Esophagus squamous epithelium (tissue), 5 donors: ENCODE data around the gene TSLP. TPM values are rescaled to one million over a fixed set of nuclear protein-coding genes. Genes with fewer than 3 reads are reported as not detected.

Experiments used
- DNase-seq: peaks from one replicate; lab custom pipeline; 2025; lab: John Stamatoyannopoulos, UW
- H3K27ac ChIP-seq, 4 donors: fragments of 200-600 bp; sonication (generic); one replicate each; pipeline ENCODE4 v1.5.1; 2016 to 2019; ENCODE audit warnings: mild to moderate bottlenecking in 1 of 4
- H3K27me3 ChIP-seq, 4 donors: fragments of 200-600 bp; sonication (generic); 1 replicate in 3 of 4; 2 replicates in 1 of 4; pipeline versions ENCODE4 v1.5.1 to v1.6.0; 2017 to 2021; ENCODE audit warnings: antibody characterized with exemption in 1 of 4
- H3K36me3 ChIP-seq, 3 donors: fragments of 200-600 bp; sonication (generic); one replicate each; pipeline ENCODE4 v1.5.1; 2016 to 2019
- H3K4me1 ChIP-seq, 3 donors: fragments of 200-600 bp; sonication (generic); one replicate each; pipeline ENCODE4 v1.5.1; 2017 to 2019
- H3K4me3 ChIP-seq, 4 donors: fragments of 200-600 bp; sonication (generic); 1 replicate in 3 of 4; 2 replicates in 1 of 4; pipeline ENCODE4 v1.5.1; 2016 to 2019; ENCODE audit warnings: mild to moderate bottlenecking in 2 of 4, moderate library complexity in 1 of 4
- H3K9me3 ChIP-seq, 3 donors: fragments of 200-600 bp; sonication (generic); one replicate each; pipeline ENCODE4 v1.5.1; 2016 to 2019
- CTCF ChIP-seq, 6 experiments: fragments of 450-650 bp in 4 of 6; fragments of 200-600 bp in 2 of 6; sonication (generic) in 2 of 6; IDR thresholded peaks; one replicate each; pipeline ENCODE4 v1.5.1; 2016 to 2019; ENCODE audit warnings: antibody characterized with exemption in 6 of 6, mild to moderate bottlenecking in 4 of 6, moderate library complexity in 4 of 6
- POLR2A ChIP-seq, 4 donors: fragments of 450-650 bp; IDR thresholded peaks; one replicate each; pipeline ENCODE4 v1.6.1; 2017; ENCODE audit warnings: antibody characterized with exemption in 4 of 4, mild to moderate bottlenecking in 4 of 4, moderate library complexity in 3 of 4
- WGBS, 2 donors: methylation state at CpG; one replicate each; pipeline ENCODE4 v1.1.5; 2018; 5-methylcytosine and 5-hydroxymethylcytosine counted together
- intact Hi-C: fragments of 100-400 bp; cut with DNase I; formaldehyde crosslinking; loops from one replicate; pipeline ENCODE4 v1.15.0; 2022
- total RNA-seq, 4 donors: library from RNA; depleted of rRNA; stranded (reverse); fragments of >200 nt; gene quantifications; one replicate each; pipeline ENCODE4 v1.1.0, GENCODE V29; 2016
- donor health status: DM: yes; HTN: yes; CAD: no.

The TSLP gene
- total RNA-seq, 4 donors from 2014 or later, result 0.27 to 4.2 (median 1.6) TPM

- Histone ChIP-seq H3K36me3 (peaks cover 0 to 23% (median 0%) of the 10 kb centered on the region in 3 donors), H3K27ac (peak within 1 kb of the TSS; percentile 77 to 87 (median 82)), H3K27me3 (no peaks in the 10 kb centered on the region), H3K9me3 (no peaks in the 10 kb centered on the region), H3K4me3 (peak within 1 kb of the TSS; percentile 58 to 92 (median 78)), H3K4me1 (peaks cover 0 to 31% (median 20%) of the 10 kb centered on the region in 3 donors)
- peak; percentile 47 for DNase-seq
- intact Hi-C loops, result no loop called here
- 1 to 2% methylated on average over 32 to 33 of the region's 50 CpGs for WGBS, 2 donors
- peak in 1 of 4 donors; percentile 44 for TF ChIP-seq POLR2A (IDR thresholded peaks at IDR 0.05)
- peak in 1 of 6 experiments; percentile 29 for TF ChIP-seq CTCF (IDR thresholded peaks at IDR 0.05)
Observed at GRCh38 chr5:111092062-111092853, 20.7 kb downstream of the TSLP start, which contains the start of gene WDR36. Gene WDR36, plus strand, starts transcription at chr5:111092348. Its CDS starts 109 bp downstream, at chr5:111092457.

GRCh38 chr5:111095982-111096381 lies 24.5 kb downstream of the TSLP start:
- no peak overlapping the region for H3K4me3 ChIP-seq
- no peak overlapping the region for H3K27ac ChIP-seq
- no peaks in the 10 kb centered on the region for H3K27me3 ChIP-seq
- peaks cover 0 to 31% (median 20%) of the 10 kb centered on the region in 3 donors for H3K4me1 ChIP-seq
- TF ChIP-seq CTCF (IDR thresholded peaks at IDR 0.05), result no peak
- TF ChIP-seq POLR2A (IDR thresholded peaks at IDR 0.05), result no peak
- H3K36me3 ChIP-seq, result peaks cover 0 to 60% (median 14%) of the 10 kb centered on the region in 3 donors
- H3K9me3 ChIP-seq, result no peaks in the 10 kb centered on the region
- intact Hi-C loops, result no loop called here
- WGBS, 2 donors, result 58 to 87% methylated on average over 1 of the region's 1 CpG
- no peak for DNase-seq

- DNase-seq, result no peak
- no peaks in the 10 kb centered on the region for H3K9me3 ChIP-seq
- 58 to 63% methylated on average over 1 of the region's 1 CpG for WGBS, 2 donors
- no peak for TF ChIP-seq POLR2A (IDR thresholded peaks at IDR 0.05)
- no peak for TF ChIP-seq CTCF (IDR thresholded peaks at IDR 0.05)
- no peak overlapping the region for H3K27ac ChIP-seq
- H3K4me1 ChIP-seq, result peaks cover 0 to 9% (median 3%) of the 10 kb centered on the region in 3 donors
- intact Hi-C loops, result no loop called here
- peaks cover 9 to 92% (median 27%) of the 10 kb centered on the region in 3 donors for H3K36me3 ChIP-seq
- no peaks in the 10 kb centered on the region for H3K27me3 ChIP-seq
- H3K4me3 ChIP-seq, result no peak overlapping the region
Observed at GRCh38 chr5:111099058-111099778, 27.7 kb downstream of the TSLP start.

GRCh38 chr5:111106320-111106948 lies 34.9 kb downstream of the TSLP start:
- Histone ChIP-seq H3K27ac (no peak overlapping the region), H3K27me3 (no peaks in the 10 kb centered on the region), H3K9me3 (no peaks in the 10 kb centered on the region), H3K36me3 (peaks cover 9 to 100% (median 22%) of the 10 kb centered on the region in 3 donors), H3K4me3 (no peak overlapping the region), H3K4me1 (no peaks in the 10 kb centered on the region)
- intact Hi-C loops, result no loop called here
- TF ChIP-seq CTCF (IDR thresholded peaks at IDR 0.05) (no peak), POLR2A (IDR thresholded peaks at IDR 0.05) (no peak)
- no peak for DNase-seq
- 93 to 96% methylated on average over 2 of the region's 2 CpGs for WGBS, 2 donors
